ENCODE results near the gene KCNQ1. TPM values are rescaled to one million over a fixed set of nuclear protein-coding genes. Genes with fewer than 3 reads are reported as not detected.

KCNQ1 gene
- total and polyA plus RNA-seq, 9 donors: 1.4 to 17.2 (median 3.8) TPM

- H3K27me3 ChIP-seq: no peaks in the 10 kb centered on the region
- H3K27ac ChIP-seq: no peak overlapping the region
- H3K36me3 ChIP-seq: no peaks in the 10 kb centered on the region
- H3K9me3 ChIP-seq: peaks cover 0 to 2% of the 10 kb centered on the region in 2 donors
- WGBS, 3 donors: 78 to 98% (median 89%) methylated on average over 1 of the region's 1 CpG
- no peaks in the 10 kb centered on the region for H3K4me1 ChIP-seq (ENCODE audit: insufficient read depth)
- TF ChIP-seq CTCF (IDR thresholded peaks at IDR 0.05) (no peak), POLR2A (IDR thresholded peaks at IDR 0.05) (no peak), EP300 (IDR thresholded peaks at IDR 0.05) (no peak)
- no peak overlapping the region for H3K4me3 ChIP-seq
- intact Hi-C loops (cut with DNase I): no loop called here
- no peak for DNase-seq
Measured at GRCh38 chr11:2656859-2657258, 212.1 kb downstream of the KCNQ1 start.

- DNase-seq: no peak
- WGBS, 3 donors: 76 to 84% (median 78%) methylated on average over 8 of the region's 8 CpGs
- no peaks in the 10 kb centered on the region for H3K36me3 ChIP-seq
- TF ChIP-seq CTCF (IDR thresholded peaks at IDR 0.05): no peak
- H3K27me3 ChIP-seq: no peaks in the 10 kb centered on the region
- H3K4me1 ChIP-seq (ENCODE audit: insufficient read depth): no peaks in the 10 kb centered on the region
- no peak overlapping the region for H3K27ac ChIP-seq
- no peaks in the 10 kb centered on the region for H3K9me3 ChIP-seq
- intact Hi-C loops (cut with DNase I): no loop called here
- no peak overlapping the region for H3K4me3 ChIP-seq
Measured at GRCh38 chr11:2657697-2658284, 213.0 kb downstream of the KCNQ1 start.

GRCh38 chr11:2660357-2660939 is 215.6 kb downstream of the KCNQ1 start:
- Histone ChIP-seq H3K27me3 (no peaks in the 10 kb centered on the region), H3K4me3 (no peak overlapping the region), H3K4me1 (ENCODE audit: insufficient read depth) (no peaks in the 10 kb centered on the region), H3K9me3 (no peaks in the 10 kb centered on the region), H3K27ac (no peak overlapping the region), H3K36me3 (no peaks in the 10 kb centered on the region)
- intact Hi-C loops (cut with DNase I): no loop called here
- WGBS, 3 donors: 95 to 99% (median 96%) methylated on average over 2 of the region's 2 CpGs
- TF ChIP-seq CTCF (IDR thresholded peaks at IDR 0.05): no peak
- TF ChIP-seq POLR2A (IDR thresholded peaks at IDR 0.05): no peak
- no peak for TF ChIP-seq EP300 (IDR thresholded peaks at IDR 0.05)
- DNase-seq: no peak

GRCh38 chr11:2661173-2662023 is 216.6 kb downstream of the KCNQ1 start:
- WGBS, 3 donors: 96 to 97% (median 96%) methylated on average over 4 of the region's 4 CpGs

More at GRCh38 chr11:2661173-2662023, 216.6 kb downstream of the KCNQ1 start:
- H3K27me3 ChIP-seq: no peaks in the 10 kb centered on the region
- H3K4me3 ChIP-seq: no peak overlapping the region
- H3K4me1 ChIP-seq (ENCODE audit: insufficient read depth): no peaks in the 10 kb centered on the region
- TF ChIP-seq EP300 (IDR thresholded peaks at IDR 0.05): no peak
- no peak for TF ChIP-seq POLR2A (IDR thresholded peaks at IDR 0.05)
- TF ChIP-seq CTCF (IDR thresholded peaks at IDR 0.05): no peak
- intact Hi-C loops (cut with DNase I): no loop called here
- H3K9me3 ChIP-seq: no peaks in the 10 kb centered on the region
- H3K27ac ChIP-seq: no peak overlapping the region
- no peaks in the 10 kb centered on the region for H3K36me3 ChIP-seq
- no peak for DNase-seq
